Measurements from ENCODE around the gene TTC33.
"Not testable (repeated sequence)": the region's sequence is repeated elsewhere in the genome, so short reads cannot be mapped to it uniquely, and the experiment has no call there.

TTC33 gene

GRCh38 chr5:40720069-40720468, 35.7 kb downstream of the TTC33 start:
- DNase-seq (ENCODE audit: low read depth in 1 of 2, low spot score in 1 of 2) = no peak

GRCh38 chr5:40717281-40717680, 38.5 kb downstream of the TTC33 start:
- no peak for DNase-seq (ENCODE audit: low read depth in 1 of 2, low spot score in 1 of 2)

GRCh38 chr5:40716590-40716989, 39.2 kb downstream of the TTC33 start:
- no peak for DNase-seq (ENCODE audit: low read depth in 1 of 2, low spot score in 1 of 2)

- no peak for DNase-seq (ENCODE audit: low read depth in 1 of 2, low spot score in 1 of 2)
Measured at GRCh38 chr5:40716000-40716399, 39.8 kb downstream of the TTC33 start.

- DNase-seq (ENCODE audit: low read depth in 1 of 2, low spot score in 1 of 2) = no peak
Measured at GRCh38 chr5:40714001-40714400, 41.8 kb downstream of the TTC33 start.

- DNase-seq (ENCODE audit: low read depth in 1 of 2, low spot score in 1 of 2) = not testable (repeated sequence)
Measured at GRCh38 chr5:40710575-40710974, 45.2 kb downstream of the TTC33 start.

GRCh38 chr5:40705484-40705883, 50.3 kb downstream of the TTC33 start:
- not testable (repeated sequence) for DNase-seq (ENCODE audit: low read depth in 1 of 2, low spot score in 1 of 2)

- DNase-seq (ENCODE audit: low read depth in 1 of 2, low spot score in 1 of 2) = not testable (repeated sequence)
Measured at GRCh38 chr5:40702027-40702426, 53.7 kb downstream of the TTC33 start.

- no peak for DNase-seq (ENCODE audit: low read depth in 1 of 2, low spot score in 1 of 2)
Measured at GRCh38 chr5:40700116-40700782, 55.5 kb downstream of the TTC33 start.

- no peak for DNase-seq (ENCODE audit: low read depth in 1 of 2, low spot score in 1 of 2)
Measured at GRCh38 chr5:40694433-40694832, 61.3 kb downstream of the TTC33 start.

GRCh38 chr5:40691894-40692293, 63.9 kb downstream of the TTC33 start:
- no peak for DNase-seq (ENCODE audit: low read depth in 1 of 2, low spot score in 1 of 2)

- DNase-seq (ENCODE audit: low read depth in 1 of 2, low spot score in 1 of 2) = no peak
Measured at GRCh38 chr5:40690267-40690666, 65.5 kb downstream of the TTC33 start.

- DNase-seq (ENCODE audit: low read depth in 1 of 2, low spot score in 1 of 2) = peak in 1 of 2 donors; percentile 4
Measured at GRCh38 chr5:40689438-40689837, 66.3 kb downstream of the TTC33 start.

GRCh38 chr5:40688996-40689395, 66.8 kb downstream of the TTC33 start:
- no peak for DNase-seq (ENCODE audit: low read depth in 1 of 2, low spot score in 1 of 2)

- DNase-seq (ENCODE audit: low read depth in 1 of 2, low spot score in 1 of 2) = peak; percentile 61 to 68
Measured at GRCh38 chr5:40688127-40688761, 67.5 kb downstream of the TTC33 start.

GRCh38 chr5:40687321-40687720, 68.4 kb downstream of the TTC33 start:
- DNase-seq (ENCODE audit: low read depth in 1 of 2, low spot score in 1 of 2) = no peak

- no peak for DNase-seq (ENCODE audit: low read depth in 1 of 2, low spot score in 1 of 2)
Measured at GRCh38 chr5:40685976-40686486, 69.7 kb downstream of the TTC33 start.

GRCh38 chr5:40685193-40685592, 70.6 kb downstream of the TTC33 start:
- no peak for DNase-seq (ENCODE audit: low read depth in 1 of 2, low spot score in 1 of 2)

- DNase-seq (ENCODE audit: low read depth in 1 of 2, low spot score in 1 of 2) = no peak
Measured at GRCh38 chr5:40683305-40683704, 72.5 kb downstream of the TTC33 start.

GRCh38 chr5:40682154-40683017, 73.4 kb downstream of the TTC33 start:
- DNase-seq (ENCODE audit: low read depth in 1 of 2, low spot score in 1 of 2) = no peak

GRCh38 chr5:40681363-40682153, 74.2 kb downstream of the TTC33 start:
- DNase-seq (ENCODE audit: low read depth in 1 of 2, low spot score in 1 of 2) = peak in 1 of 2 donors; percentile 22

Measured in stimulated activated CD4-positive, alpha-beta T cell treated with anti-CD3 and anti-CD28 coated beads, Interleukin-15, amount 100 ng/mL, for 1 hour (primary cell).